Pericardium fibroblast (primary cell): ENCODE data around the gene GPR82. TPM values are rescaled to one million over a fixed set of nuclear protein-coding genes. Genes with fewer than 3 reads are reported as not detected.

Source experiments
- total RNA-seq: library from RNA; depleted of rRNA; stranded (reverse); fragments of >200 nt; gene quantifications from 2 replicates; pipeline ENCODE4 v1.2.3, GENCODE V29; 2015

GPR82 gene
- total RNA-seq = not detected in 2 replicates

GRCh38 chrX:41723826-41724225 is at the start of gene GPR82:
Gene GPR82 (plus strand): TSS chrX:41724181. CDS start chrX:41727027, 2,846 bp downstream.

GRCh38 chrX:41688835-41689234 is 35.1 kb upstream of the GPR82 start, which contains the start of gene GPR34:
Gene GPR34 (plus strand): TSS chrX:41688973. CDS start chrX:41695634, 6,661 bp downstream.

Other genes with a start within 250 kb of the GPR82 start
- gene GPR34, start 35.2 kb upstream of the GPR82 start, total RNA-seq = not detected in 2 replicates
- 14.4 and 28.1 TPM in 2 replicates for gene CASK, start 199.4 kb downstream of the GPR82 start, total RNA-seq